Mesothelial cell of epicardium (in vitro differentiated cells): Measurements from ENCODE around the gene VGLL4. TPM values are rescaled to one million over a fixed set of nuclear protein-coding genes. Genes with fewer than 3 reads are reported as not detected.

Source experiments
- DNase-seq, 2 experiments: peaks; one replicate each; pipeline ENCODE4 v3.0.0; 2021; ENCODE audit warnings: low spot score in 2 of 2; ENCODE audit not compliant: unreplicated experiment in 2 of 2
- H3K27ac Mint-ChIP-seq: 2 replicates; pipeline ENCODE4 v1.8.0; 2021; ENCODE audit warnings: mixed read lengths
- H3K27me3 Mint-ChIP-seq: 2 replicates; pipeline ENCODE4 v1.8.0; 2021; ENCODE audit warnings: low read depth, mixed read lengths
- H3K36me3 Mint-ChIP-seq: 2 replicates; pipeline ENCODE4 v1.8.0; 2021; ENCODE audit warnings: mixed read lengths
- H3K4me1 Mint-ChIP-seq: 2 replicates; pipeline ENCODE4 v1.8.0; 2021; ENCODE audit warnings: mixed read lengths
- H3K4me3 Mint-ChIP-seq: 2 replicates; pipeline ENCODE4 v1.8.0; 2021; ENCODE audit warnings: mild to moderate bottlenecking, moderate library complexity, mixed read lengths
- H3K9me3 Mint-ChIP-seq: 2 replicates; pipeline ENCODE4 v1.8.0; 2021; ENCODE audit warnings: mixed read lengths
- total RNA-seq: library from RNA; stranded (reverse); gene quantifications from 3 replicates; pipeline ENCODE4 v1.2.1, GENCODE V29; 2021
- TF ChIP-seq, protein P1 (sequence below): fragments of 200-600 bp; sonication (generic); IDR thresholded peaks from one replicate; pipeline ENCODE4 v1.5.0; 2021; ENCODE audit warnings: antibody characterized with exemption; ENCODE audit not compliant: unreplicated experiment

Gene VGLL4
- total RNA-seq, 1 donor from 2014 or later: 140 TPM

DNA sequence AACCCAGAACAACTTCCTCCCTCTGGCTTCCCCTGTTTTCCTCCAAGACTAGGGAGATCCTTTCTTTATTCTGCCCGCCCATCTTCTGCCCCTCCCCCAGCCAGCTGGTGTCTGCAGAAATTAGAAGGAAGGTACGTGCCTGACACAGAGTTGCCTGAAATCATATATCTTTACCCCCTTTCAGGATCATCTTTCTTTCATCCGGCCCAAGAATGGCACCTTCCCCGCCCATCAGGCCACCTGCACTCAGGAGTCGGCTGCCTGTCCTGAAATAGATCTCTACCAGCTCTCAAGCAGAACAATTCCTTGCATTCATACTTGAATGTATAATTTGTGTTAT is 133.7 kb downstream of the VGLL4 start:
- TF ChIP-seq, protein P1, sequence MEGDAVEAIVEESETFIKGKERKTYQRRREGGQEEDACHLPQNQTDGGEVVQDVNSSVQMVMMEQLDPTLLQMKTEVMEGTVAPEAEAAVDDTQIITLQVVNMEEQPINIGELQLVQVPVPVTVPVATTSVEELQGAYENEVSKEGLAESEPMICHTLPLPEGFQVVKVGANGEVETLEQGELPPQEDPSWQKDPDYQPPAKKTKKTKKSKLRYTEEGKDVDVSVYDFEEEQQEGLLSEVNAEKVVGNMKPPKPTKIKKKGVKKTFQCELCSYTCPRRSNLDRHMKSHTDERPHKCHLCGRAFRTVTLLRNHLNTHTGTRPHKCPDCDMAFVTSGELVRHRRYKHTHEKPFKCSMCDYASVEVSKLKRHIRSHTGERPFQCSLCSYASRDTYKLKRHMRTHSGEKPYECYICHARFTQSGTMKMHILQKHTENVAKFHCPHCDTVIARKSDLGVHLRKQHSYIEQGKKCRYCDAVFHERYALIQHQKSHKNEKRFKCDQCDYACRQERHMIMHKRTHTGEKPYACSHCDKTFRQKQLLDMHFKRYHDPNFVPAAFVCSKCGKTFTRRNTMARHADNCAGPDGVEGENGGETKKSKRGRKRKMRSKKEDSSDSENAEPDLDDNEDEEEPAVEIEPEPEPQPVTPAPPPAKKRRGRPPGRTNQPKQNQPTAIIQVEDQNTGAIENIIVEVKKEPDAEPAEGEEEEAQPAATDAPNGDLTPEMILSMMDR: no peak
- Mint-ChIP-seq H3K27ac (peak overlapping the region; percentile 93), H3K4me1 (peaks cover 55% of the 10 kb centered on the region), H3K27me3 (no peaks in the 10 kb centered on the region), H3K4me3 (peak overlapping the region; percentile 22), H3K9me3 (no peaks in the 10 kb centered on the region), H3K36me3 (no peaks in the 10 kb centered on the region)
- peak in 1 of 2 experiments; percentile 60 for DNase-seq

GRCh38 chr3:11509173-11510000 is 134.3 kb downstream of the VGLL4 start:
- H3K4me1 Mint-ChIP-seq: peaks cover 51% of the 10 kb centered on the region
- TF ChIP-seq, protein P1: no peak
- no peaks in the 10 kb centered on the region for H3K36me3 Mint-ChIP-seq
- peak overlapping the region; percentile 93 for H3K27ac Mint-ChIP-seq
- H3K4me3 Mint-ChIP-seq: peak overlapping the region; percentile 22
- no peaks in the 10 kb centered on the region for H3K9me3 Mint-ChIP-seq
- no peaks in the 10 kb centered on the region for H3K27me3 Mint-ChIP-seq
- no peak for DNase-seq

GRCh38 chr3:11508346-11509172 is 135.2 kb downstream of the VGLL4 start:
- no peaks in the 10 kb centered on the region for H3K9me3 Mint-ChIP-seq
- H3K4me1 Mint-ChIP-seq: peaks cover 46% of the 10 kb centered on the region
- DNase-seq: no peak
- no peaks in the 10 kb centered on the region for H3K27me3 Mint-ChIP-seq
- H3K36me3 Mint-ChIP-seq: no peaks in the 10 kb centered on the region
- TF ChIP-seq, protein P1: no peak
- no peak overlapping the region for H3K4me3 Mint-ChIP-seq
- peak overlapping the region; percentile 93 for H3K27ac Mint-ChIP-seq

- H3K9me3 Mint-ChIP-seq: no peaks in the 10 kb centered on the region
- H3K4me3 Mint-ChIP-seq: no peak overlapping the region
- peak overlapping the region; percentile 93 for H3K27ac Mint-ChIP-seq
- TF ChIP-seq, protein P1: no peak
- DNase-seq: no peak
- H3K36me3 Mint-ChIP-seq: no peaks in the 10 kb centered on the region
- no peaks in the 10 kb centered on the region for H3K27me3 Mint-ChIP-seq
- peaks cover 46% of the 10 kb centered on the region for H3K4me1 Mint-ChIP-seq
These were observed 136.0 kb downstream of the VGLL4 start for GRCh38 chr3:11507719-11508118.

Other genes starting within 250 kb of the VGLL4 start
- 27.4 to 30.9 TPM (median 27.7 TPM) in 3 replicates for gene TAMM41, start 203.0 kb upstream of the VGLL4 start, total RNA-seq